Measurements from ENCODE around the gene C12orf76. TPM values are rescaled to one million over a fixed set of nuclear protein-coding genes. Genes with fewer than 3 reads are reported as not detected.

The C12orf76 gene
- total and polyA plus RNA-seq, 9 of the 15 experiments (the other 6 are each of a cell fraction or from before 2014, with no cell fraction given), result 6.3 to 38.6 (median 12.3) TPM

DNA sequence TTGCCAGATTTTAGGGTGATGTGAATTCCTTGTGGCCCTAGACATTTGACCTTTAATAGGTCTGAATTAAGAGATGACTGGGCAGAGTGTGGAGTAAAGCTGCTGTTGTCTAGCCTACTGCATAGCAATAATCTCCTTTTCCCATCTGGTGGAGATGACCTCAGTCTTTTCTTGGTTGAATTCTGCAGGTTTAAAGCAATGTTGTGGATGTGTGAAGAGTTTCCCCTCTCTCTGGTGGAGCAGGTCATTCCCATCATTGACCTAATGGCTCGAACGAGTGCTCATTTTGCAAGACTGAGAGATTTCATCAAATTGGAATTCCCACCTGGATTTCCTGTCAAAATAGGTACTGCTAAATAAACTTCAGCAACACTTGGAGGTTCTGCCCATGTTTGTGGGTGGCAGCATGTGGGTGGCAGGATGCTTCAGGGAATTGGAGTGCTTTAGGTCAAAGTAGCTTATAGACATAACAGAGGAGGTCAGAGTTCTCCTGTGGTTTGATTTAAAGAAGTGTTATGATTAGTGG, 19.0 kb downstream of the C12orf76 start:
- 92% methylated on average over 2 of the region's 2 CpGs for WGBS (ENCODE audit: insufficient coverage, low coverage, missing lambda C conversion rate)
- CTCF ChIA-PET (ENCODE audit: low intra/inter-chr PET ratio), result no interaction called here

More for the DNA sequence above, 19.0 kb downstream of the C12orf76 start:
- DNase-seq (ENCODE audit: extremely low read depth in 1 of 4, low spot score in 3 of 4), result no peak
- POLR2A ChIA-PET, result interaction anchor here (0.6 to 0.7 kb wide), 2 partner anchors 50 to 77 kb away, joined by 3 to 4 read pairs; no protein-coding TSS in a partner anchor
- Histone ChIP-seq H3K9me1 (ENCODE audit: control insufficient read depth, insufficient read depth, low read length) (no peaks in the 10 kb centered on the region), H3K27me3 (ENCODE audit: control insufficient read depth in 2 of 2, insufficient read depth in 2 of 2, low read length in 2 of 2) (no peaks in the 10 kb centered on the region), H2AFZ (ENCODE audit: low read depth, low read length) (no peak overlapping the region), H3K4me2 (ENCODE audit: insufficient read depth, low read length) (no peak overlapping the region), H3K4me1 (replicated peaks in 1 of 2; ENCODE audit: control insufficient read depth in 2 of 2, insufficient read depth in 2 of 2, low read length in 2 of 2) (no peaks in the 10 kb centered on the region), H3K4me3 (no peak overlapping the region), H3K79me2 (ENCODE audit: control insufficient read depth, insufficient read depth, low read length) (no peaks in the 10 kb centered on the region), H4K20me1 (replicated peaks; ENCODE audit: control insufficient read depth, insufficient read depth, low read length) (no peaks in the 10 kb centered on the region), H3K36me3 (ENCODE audit: control insufficient read depth, insufficient read depth, low read length) (peaks cover 58% of the 10 kb centered on the region), H3K27ac (ENCODE audit: extremely low read depth, low read depth, low read length) (no peak overlapping the region), H3K9me3 (replicated peaks; ENCODE audit: control insufficient read depth, insufficient read depth, low read depth, low read length) (no peaks in the 10 kb centered on the region), H3K9ac (ENCODE audit: insufficient read depth in 1 of 2, low read depth in 2 of 2, low read length in 2 of 2) (no peak overlapping the region)
- FAIRE-seq, result peak; percentile 58
- no TSS peak for BruUV-seq (replicated peaks)
- TF ChIP-seq EHMT2 (IDR thresholded peaks at IDR 0.05), result no peak
- TF ChIP-seq RFX1 (IDR thresholded peaks at IDR 0.05), result peak; percentile 31; the same call in 1 of the 2 replicates
- TF ChIP-seq, protein P1, sequence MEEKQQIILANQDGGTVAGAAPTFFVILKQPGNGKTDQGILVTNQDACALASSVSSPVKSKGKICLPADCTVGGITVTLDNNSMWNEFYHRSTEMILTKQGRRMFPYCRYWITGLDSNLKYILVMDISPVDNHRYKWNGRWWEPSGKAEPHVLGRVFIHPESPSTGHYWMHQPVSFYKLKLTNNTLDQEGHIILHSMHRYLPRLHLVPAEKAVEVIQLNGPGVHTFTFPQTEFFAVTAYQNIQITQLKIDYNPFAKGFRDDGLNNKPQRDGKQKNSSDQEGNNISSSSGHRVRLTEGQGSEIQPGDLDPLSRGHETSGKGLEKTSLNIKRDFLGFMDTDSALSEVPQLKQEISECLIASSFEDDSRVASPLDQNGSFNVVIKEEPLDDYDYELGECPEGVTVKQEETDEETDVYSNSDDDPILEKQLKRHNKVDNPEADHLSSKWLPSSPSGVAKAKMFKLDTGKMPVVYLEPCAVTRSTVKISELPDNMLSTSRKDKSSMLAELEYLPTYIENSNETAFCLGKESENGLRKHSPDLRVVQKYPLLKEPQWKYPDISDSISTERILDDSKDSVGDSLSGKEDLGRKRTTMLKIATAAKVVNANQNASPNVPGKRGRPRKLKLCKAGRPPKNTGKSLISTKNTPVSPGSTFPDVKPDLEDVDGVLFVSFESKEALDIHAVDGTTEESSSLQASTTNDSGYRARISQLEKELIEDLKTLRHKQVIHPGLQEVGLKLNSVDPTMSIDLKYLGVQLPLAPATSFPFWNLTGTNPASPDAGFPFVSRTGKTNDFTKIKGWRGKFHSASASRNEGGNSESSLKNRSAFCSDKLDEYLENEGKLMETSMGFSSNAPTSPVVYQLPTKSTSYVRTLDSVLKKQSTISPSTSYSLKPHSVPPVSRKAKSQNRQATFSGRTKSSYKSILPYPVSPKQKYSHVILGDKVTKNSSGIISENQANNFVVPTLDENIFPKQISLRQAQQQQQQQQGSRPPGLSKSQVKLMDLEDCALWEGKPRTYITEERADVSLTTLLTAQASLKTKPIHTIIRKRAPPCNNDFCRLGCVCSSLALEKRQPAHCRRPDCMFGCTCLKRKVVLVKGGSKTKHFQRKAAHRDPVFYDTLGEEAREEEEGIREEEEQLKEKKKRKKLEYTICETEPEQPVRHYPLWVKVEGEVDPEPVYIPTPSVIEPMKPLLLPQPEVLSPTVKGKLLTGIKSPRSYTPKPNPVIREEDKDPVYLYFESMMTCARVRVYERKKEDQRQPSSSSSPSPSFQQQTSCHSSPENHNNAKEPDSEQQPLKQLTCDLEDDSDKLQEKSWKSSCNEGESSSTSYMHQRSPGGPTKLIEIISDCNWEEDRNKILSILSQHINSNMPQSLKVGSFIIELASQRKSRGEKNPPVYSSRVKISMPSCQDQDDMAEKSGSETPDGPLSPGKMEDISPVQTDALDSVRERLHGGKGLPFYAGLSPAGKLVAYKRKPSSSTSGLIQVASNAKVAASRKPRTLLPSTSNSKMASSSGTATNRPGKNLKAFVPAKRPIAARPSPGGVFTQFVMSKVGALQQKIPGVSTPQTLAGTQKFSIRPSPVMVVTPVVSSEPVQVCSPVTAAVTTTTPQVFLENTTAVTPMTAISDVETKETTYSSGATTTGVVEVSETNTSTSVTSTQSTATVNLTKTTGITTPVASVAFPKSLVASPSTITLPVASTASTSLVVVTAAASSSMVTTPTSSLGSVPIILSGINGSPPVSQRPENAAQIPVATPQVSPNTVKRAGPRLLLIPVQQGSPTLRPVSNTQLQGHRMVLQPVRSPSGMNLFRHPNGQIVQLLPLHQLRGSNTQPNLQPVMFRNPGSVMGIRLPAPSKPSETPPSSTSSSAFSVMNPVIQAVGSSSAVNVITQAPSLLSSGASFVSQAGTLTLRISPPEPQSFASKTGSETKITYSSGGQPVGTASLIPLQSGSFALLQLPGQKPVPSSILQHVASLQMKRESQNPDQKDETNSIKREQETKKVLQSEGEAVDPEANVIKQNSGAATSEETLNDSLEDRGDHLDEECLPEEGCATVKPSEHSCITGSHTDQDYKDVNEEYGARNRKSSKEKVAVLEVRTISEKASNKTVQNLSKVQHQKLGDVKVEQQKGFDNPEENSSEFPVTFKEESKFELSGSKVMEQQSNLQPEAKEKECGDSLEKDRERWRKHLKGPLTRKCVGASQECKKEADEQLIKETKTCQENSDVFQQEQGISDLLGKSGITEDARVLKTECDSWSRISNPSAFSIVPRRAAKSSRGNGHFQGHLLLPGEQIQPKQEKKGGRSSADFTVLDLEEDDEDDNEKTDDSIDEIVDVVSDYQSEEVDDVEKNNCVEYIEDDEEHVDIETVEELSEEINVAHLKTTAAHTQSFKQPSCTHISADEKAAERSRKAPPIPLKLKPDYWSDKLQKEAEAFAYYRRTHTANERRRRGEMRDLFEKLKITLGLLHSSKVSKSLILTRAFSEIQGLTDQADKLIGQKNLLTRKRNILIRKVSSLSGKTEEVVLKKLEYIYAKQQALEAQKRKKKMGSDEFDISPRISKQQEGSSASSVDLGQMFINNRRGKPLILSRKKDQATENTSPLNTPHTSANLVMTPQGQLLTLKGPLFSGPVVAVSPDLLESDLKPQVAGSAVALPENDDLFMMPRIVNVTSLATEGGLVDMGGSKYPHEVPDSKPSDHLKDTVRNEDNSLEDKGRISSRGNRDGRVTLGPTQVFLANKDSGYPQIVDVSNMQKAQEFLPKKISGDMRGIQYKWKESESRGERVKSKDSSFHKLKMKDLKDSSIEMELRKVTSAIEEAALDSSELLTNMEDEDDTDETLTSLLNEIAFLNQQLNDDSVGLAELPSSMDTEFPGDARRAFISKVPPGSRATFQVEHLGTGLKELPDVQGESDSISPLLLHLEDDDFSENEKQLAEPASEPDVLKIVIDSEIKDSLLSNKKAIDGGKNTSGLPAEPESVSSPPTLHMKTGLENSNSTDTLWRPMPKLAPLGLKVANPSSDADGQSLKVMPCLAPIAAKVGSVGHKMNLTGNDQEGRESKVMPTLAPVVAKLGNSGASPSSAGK (IDR thresholded peaks at IDR 0.05), result no peak
- no peak for ATAC-seq
- in situ Hi-C loops (cut with MboI) (no loop called here), intact Hi-C loops (cut with micrococcal nuclease) (no loop called here)

Measured in K562 (cell line).